Mesodermal cell (in vitro differentiated cells): ENCODE measurements around the gene ZNF425.
"Not testable (repeated sequence)": the region's sequence is repeated elsewhere in the genome, so short reads cannot be mapped to it uniquely, and the experiment has no call there.

Experiments used
- H3K27ac ChIP-seq: 2 replicates; pipeline ENCODE4 v1.7.0; 2013; ENCODE audit warnings: mild to moderate bottlenecking, low read depth, low read length, moderate library complexity; ENCODE audit not compliant: severe bottlenecking
- H3K36me3 ChIP-seq: 2 replicates; pipeline ENCODE4 v1.7.1; 2013; ENCODE audit warnings: mild to moderate bottlenecking, low read length, moderate library complexity; ENCODE audit not compliant: control insufficient read depth, insufficient read depth
- H3K4me1 ChIP-seq: one replicate; pipeline ENCODE4 v1.7.1; 2013; ENCODE audit warnings: mild to moderate bottlenecking, low read length; ENCODE audit not compliant: insufficient read depth, control insufficient read depth, poor library complexity, severe bottlenecking
- H3K4me3 ChIP-seq: 2 replicates; pipeline ENCODE4 v1.7.0; 2013; ENCODE audit warnings: low read length, control low read depth, mild to moderate bottlenecking; ENCODE audit not compliant: insufficient read depth, poor library complexity, severe bottlenecking; ENCODE audit errors: extremely low read depth
- H3K9me3 ChIP-seq: 2 replicates; pipeline ENCODE4 v1.7.1; 2013; ENCODE audit warnings: mild to moderate bottlenecking, low read length, moderate library complexity; ENCODE audit not compliant: control insufficient read depth
- WGBS, 2 experiments: methylation state at CpG; one replicate each; pipeline ENCODE4 v1.1.5; 2013; ENCODE audit warnings: missing lambda C conversion rate in 2 of 2; ENCODE audit not compliant: insufficient coverage in 2 of 2; 5-methylcytosine and 5-hydroxymethylcytosine counted together

The ZNF425 gene

DNA sequence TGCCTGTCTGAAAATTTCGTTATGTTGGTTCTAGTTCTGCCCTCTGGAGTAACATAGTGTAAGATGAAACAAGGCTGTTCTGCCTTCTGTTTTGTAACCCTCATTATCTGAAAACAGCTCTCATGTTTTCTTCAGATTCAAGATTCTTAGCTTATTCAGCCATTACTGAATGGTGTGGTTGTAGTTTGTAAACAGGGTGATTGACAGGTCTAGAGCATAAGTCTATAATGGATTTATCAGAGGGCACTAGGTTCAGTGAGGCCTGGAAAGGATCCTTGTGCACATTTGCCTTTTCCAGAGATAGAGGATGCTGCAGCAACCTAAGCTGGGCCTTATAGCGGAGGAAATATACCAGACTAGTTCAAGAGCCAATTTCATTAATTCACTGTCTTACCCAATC, 27.2 kb upstream of the ZNF425 start:
- Histone ChIP-seq H3K27ac (no peak overlapping the region), H3K4me3 (no peak overlapping the region), H3K4me1 (no peaks in the 10 kb centered on the region), H3K9me3 (no peaks in the 10 kb centered on the region), H3K36me3 (peaks cover 61% of the 10 kb centered on the region)
- 94 to 100% methylated on average over 1 to 2 of the region's 2 CpGs for WGBS, 2 experiments

DNA sequence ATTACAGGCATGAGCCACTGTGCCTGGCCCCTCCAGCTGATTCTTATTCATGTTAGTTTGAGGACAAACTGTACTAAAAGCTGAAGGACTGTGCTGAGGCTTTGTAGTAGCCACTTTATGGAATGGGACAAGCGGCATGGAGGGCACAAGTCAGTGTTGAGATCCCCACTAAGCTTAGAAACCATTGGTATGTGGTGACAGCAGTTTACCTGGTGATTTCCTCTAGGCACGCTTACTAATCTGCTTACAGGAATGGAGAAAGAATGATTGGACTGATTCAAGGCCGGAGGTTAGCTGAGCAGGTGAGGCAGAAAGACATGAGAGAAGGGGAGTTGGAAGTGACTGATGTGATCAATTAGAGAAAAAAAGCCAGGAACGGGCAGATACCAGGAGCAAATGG, 24.9 kb upstream of the ZNF425 start:
- H3K36me3 ChIP-seq, result peaks cover 40% of the 10 kb centered on the region
- 87 to 89% methylated on average over 4 of the region's 4 CpGs for WGBS, 2 experiments

DNA sequence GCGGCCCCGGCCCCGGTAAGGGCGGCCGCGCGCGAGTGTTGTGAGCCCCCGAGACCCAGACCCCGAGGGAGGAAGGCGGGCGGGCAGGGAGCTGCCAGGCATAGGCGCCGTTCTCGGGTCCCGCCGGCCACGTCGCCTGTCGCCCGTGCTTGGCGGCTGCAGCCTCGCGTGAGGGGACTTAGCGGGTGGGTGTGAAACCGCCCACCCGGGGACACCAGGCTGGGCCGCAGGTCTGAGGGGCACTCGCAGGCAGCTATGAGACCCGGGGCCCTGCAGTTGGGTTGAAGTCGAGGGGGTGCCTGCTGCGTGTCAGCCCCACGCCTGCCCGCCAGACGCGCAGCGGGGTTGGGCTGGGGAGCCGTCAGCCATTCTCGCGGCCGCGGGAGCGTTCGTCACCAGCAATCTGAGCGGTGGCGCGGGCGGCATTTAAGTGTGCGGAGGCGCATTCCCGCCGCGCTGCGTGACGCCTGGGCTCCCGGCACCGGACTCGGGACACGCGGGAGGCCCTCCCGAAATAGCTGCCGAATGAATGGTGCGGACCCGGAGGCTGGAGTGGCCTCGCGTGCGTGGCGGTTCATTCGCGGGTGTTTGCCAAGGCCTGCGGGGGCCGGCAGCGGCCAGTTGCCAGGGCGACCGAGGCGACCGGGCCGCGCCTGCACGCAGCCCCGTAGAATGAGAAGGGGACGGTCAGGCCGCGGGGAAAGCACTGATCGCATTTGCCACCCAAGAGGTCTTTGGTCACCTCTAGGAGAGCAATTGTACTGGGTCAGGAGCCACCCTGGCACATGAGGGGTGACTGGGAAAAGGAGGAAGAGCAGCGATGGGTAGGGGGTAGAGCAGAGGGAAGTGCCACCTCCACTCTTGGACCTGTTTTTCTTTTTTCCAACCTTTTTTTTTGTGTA, 21.9 kb upstream of the ZNF425 start:
- H3K4me1 ChIP-seq, result no peaks in the 10 kb centered on the region
- H3K9me3 ChIP-seq, result no peaks in the 10 kb centered on the region
- H3K27ac ChIP-seq, result peak overlapping the region; percentile 76
- WGBS, 2 experiments, result 0% methylated on average over 61 to 78 of the region's 86 CpGs
- H3K4me3 ChIP-seq, result peak overlapping the region; percentile 87
- H3K36me3 ChIP-seq, result peaks cover 13% of the 10 kb centered on the region

More for the DNA sequence above, 24.9 kb upstream of the ZNF425 start:
- Histone ChIP-seq H3K9me3 (no peaks in the 10 kb centered on the region), H3K4me1 (no peaks in the 10 kb centered on the region), H3K4me3 (no peak overlapping the region), H3K27ac (no peak overlapping the region)

DNA sequence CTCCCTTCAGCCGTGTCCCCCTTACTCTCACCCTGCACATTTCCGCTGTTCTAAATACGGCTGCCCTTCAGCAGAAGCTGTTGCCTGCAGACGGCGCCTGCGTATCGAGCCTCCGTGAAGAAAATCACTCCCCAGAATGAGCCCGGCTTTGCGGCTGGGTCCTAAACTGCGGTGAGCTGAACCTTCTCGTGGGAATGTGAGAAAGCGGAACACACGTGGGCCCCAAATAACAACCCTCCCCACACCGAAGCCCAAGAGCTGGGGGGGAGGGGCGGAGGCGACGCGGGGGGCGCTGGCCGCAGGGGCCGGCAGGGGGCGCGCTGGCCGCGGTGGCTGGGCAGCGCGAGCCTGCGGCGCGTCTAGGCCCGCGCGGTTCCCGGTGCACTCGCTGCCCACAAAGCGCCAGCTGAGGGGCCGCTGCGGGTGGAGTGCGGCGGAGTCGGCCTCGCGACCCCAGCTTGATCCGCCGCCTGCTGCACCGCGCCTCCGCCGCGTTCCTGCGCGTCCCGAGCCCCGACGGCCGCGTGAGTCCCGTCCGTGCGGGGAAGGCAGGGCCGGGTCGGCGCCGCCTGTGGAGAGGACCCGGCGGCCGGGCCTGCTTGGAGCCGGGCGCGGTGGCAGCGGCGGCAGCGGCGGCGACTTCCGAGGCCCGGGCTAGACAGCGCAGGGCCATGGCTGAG, 21.1 kb upstream of the ZNF425 start, which contains the start of gene ZNF398:
Gene ZNF398 (plus strand): TSS at position 382 of the 680 bp plus-strand sequence. CDS start 290 bp downstream, at position 672.
- H3K4me3 ChIP-seq, result peak within 1 kb of the TSS; percentile 87
- H3K36me3 ChIP-seq, result peaks cover 9% of the 10 kb centered on the region
- no peaks in the 10 kb centered on the region for H3K4me1 ChIP-seq
- H3K27ac ChIP-seq, result peak within 1 kb of the TSS; percentile 76
- no peaks in the 10 kb centered on the region for H3K9me3 ChIP-seq
- 2 to 7% methylated on average over 53 to 68 of the region's 79 CpGs for WGBS, 2 experiments

DNA sequence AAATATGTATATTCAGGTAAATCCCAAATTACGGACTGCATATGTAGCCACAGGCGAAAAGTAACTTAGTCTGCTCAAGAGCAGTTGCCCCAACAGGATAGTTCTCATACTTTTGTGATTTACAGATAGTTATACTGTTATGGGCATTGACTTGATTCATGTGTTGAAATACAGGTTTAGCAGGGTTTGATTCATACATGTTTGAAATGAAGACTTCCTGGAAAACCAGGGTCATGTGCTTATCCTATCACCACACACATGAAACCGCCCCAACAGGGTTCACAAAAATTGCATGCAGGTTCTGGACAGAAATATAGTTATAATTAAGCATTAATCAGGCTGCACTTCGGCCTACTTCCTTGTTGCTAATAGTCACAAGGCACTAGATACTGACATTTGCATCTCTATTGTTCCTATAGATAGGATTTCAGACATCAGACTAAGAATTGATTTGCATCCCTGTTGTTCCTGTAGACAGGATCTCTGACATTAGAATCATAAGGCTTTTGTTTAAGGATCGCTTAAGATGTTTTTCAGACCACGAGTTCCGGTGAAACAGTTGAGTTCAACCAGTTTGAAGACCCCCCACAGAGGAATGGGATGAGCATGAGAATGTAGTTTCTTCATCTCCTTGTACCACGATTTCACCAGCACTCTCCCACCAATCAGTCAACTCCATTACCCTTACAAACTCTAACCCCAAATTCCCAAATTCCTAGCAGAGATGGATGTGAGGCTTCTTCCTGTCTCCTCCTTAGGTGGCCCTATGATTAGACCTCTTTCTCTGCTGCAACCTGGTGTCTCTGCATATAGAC, 19.1 kb upstream of the ZNF425 start:
- peaks cover 9% of the 10 kb centered on the region for H3K36me3 ChIP-seq
- H3K4me3 ChIP-seq, result no peak overlapping the region
- WGBS, 2 experiments, result 13 to 58% methylated on average over 1 to 5 of the region's 8 CpGs
- no peaks in the 10 kb centered on the region for H3K9me3 ChIP-seq
- H3K27ac ChIP-seq, result no peak overlapping the region
- no peaks in the 10 kb centered on the region for H3K4me1 ChIP-seq

DNA sequence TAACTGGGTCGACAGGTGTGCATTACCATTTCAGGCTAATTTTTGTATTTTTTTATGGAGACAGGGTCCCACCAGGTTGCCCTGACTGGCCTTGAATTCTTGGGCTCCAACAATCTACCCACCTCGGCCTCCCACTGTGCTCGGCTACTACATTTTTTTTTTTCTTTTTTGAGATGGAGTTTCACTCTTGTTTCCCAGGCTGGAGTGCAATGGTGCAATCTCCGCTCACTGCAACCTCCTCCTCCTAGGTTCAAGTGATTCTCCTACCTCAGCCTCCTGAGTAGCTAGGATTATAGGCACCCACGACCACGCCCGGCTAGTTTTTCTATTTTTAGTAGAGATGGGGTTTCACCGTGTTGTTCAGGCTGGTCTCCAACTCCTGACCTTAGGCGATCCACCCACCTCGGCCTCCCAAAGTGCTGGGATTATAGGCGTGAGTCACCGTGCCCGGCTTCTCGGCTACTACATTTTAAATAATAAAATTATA, 18.4 kb upstream of the ZNF425 start:
- not testable (repeated sequence) for H3K27ac ChIP-seq, H3K4me3 ChIP-seq, H3K9me3 ChIP-seq, H3K36me3 ChIP-seq, H3K4me1 ChIP-seq
- 31 to 47% methylated on average over 7 to 8 of the region's 14 CpGs for WGBS, 2 experiments

DNA sequence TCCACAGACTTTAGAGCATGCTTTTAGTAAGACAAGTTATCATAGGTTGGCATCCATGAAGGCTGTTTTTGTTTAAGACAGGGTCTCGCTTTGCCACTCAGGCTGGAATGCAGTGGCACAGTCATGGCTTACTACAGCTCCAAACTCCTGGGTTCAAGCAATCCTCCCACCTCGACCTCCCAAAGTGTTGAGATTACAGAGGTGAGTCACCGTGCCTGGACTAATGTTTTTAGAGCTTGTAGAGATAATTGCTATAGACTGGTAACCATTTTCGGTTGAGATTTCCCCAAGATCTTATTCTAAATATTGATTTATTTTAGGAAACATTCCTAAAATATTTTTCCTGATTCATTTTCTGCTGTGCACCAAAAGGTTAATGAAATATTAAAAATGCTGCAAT, 15.8 kb upstream of the ZNF425 start:
- 84% methylated on average over 2 of the region's 4 CpGs; no CpG with 5 or more reads in 1 of the 2 experiments for WGBS, 2 experiments
- H3K9me3 ChIP-seq, result no peaks in the 10 kb centered on the region
- no peak overlapping the region for H3K4me3 ChIP-seq
- no peaks in the 10 kb centered on the region for H3K36me3 ChIP-seq
- H3K4me1 ChIP-seq, result no peaks in the 10 kb centered on the region
- no peak overlapping the region for H3K27ac ChIP-seq

DNA sequence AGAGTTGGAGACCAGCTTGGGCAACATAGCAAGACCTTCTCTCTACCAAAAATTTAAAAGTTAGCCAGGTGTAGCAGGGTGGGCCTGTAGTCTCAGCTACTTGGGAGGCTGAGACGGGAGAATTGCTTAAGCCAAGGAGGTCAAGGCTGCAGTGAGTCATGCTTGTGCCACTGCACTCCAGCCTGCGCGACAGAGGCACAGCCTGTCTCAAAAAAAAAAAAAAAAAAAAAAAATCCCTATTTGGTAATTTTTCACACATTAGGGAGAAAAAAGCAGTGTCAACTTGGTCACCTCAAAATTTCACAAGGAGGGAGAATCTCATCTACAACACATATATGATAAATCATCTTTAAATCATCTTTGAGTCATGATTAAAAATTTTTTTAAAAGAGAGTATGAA, 14.7 kb upstream of the ZNF425 start:
- Histone ChIP-seq H3K27ac (no peak overlapping the region), H3K4me3 (no peak overlapping the region), H3K36me3 (peaks cover 5% of the 10 kb centered on the region), H3K4me1 (no peaks in the 10 kb centered on the region), H3K9me3 (no peaks in the 10 kb centered on the region)
- WGBS, 2 experiments, result no CpG with 5 or more reads among the region's 3 CpGs

DNA sequence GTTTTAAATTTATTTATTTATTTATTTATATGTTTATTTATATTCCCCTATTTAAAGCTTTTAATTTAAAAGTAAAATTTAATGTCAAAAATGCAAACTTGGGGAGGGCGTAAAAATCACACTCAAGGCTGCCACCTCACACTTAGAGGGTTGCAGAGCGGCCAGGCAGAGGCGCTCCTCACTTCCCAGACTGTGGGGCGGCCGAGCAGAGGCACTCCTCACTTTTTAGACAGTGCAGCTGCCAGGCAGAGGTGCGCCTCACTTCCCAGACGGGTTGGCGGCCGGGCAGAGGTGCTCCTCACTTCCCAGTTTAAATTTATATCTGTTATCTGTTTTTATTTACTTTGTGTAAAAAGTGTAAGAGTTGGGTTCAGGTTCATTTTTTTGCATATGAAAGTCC, 10.0 kb upstream of the ZNF425 start:
- WGBS, 2 experiments, result 97 to 100% methylated on average over 1 to 4 of the region's 9 CpGs
- Histone ChIP-seq H3K36me3 (peaks cover 38% of the 10 kb centered on the region), H3K4me3 (no peak overlapping the region), H3K4me1 (no peaks in the 10 kb centered on the region), H3K27ac (no peak overlapping the region), H3K9me3 (peaks cover 5% of the 10 kb centered on the region)

DNA sequence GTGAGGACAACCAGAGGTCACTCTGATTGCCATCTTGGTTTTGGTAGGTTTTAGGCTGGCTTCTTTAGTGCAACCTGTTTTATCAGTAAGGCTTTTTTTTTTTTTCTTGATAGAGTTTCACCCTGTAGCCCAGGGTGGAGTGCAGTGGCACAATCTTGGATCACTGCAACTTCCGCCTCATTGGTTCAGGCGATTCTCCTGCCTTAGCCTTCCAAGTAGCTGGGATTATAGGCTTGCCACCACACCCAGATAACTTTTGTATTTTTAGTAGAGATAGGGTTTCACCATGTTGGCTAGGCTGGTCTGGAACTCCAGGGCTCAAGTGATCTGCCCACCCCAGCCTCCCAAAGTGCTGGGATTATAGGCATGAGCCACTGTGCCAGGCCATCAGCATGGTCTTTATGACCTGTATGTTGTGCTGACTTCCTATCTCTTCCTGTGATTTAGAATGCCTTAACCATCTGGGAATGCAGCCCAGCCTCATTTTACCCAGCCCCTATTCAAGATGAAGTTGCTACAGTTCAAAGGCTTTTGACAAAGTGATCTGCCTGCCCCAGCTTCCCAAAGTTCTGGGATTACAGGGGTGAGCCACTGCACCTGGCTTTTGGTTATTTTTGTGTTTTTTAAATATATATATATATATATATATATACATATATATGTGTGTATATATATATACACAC, 7.0 kb upstream of the ZNF425 start:
- no CpG with 5 or more reads among the region's 2 CpGs for WGBS, 2 experiments
- peaks cover under 1% of the 10 kb centered on the region for H3K4me1 ChIP-seq
- no peak overlapping the region for H3K27ac ChIP-seq
- H3K36me3 ChIP-seq, result peaks cover 64% of the 10 kb centered on the region
- peaks cover 16% of the 10 kb centered on the region for H3K9me3 ChIP-seq
- H3K4me3 ChIP-seq, result no peak overlapping the region
